ENCODE measurements around the gene SPOCK1. TPM values are rescaled to one million over a fixed set of nuclear protein-coding genes. Genes with fewer than 3 reads are reported as not detected.

The SPOCK1 gene
- total and polyA plus RNA-seq, 9 of the 15 experiments (the other 6 are each of a cell fraction or from before 2014, with no cell fraction given), result 0.01 to 0.35 (median 0.04) TPM; not detected in 6

DNA sequence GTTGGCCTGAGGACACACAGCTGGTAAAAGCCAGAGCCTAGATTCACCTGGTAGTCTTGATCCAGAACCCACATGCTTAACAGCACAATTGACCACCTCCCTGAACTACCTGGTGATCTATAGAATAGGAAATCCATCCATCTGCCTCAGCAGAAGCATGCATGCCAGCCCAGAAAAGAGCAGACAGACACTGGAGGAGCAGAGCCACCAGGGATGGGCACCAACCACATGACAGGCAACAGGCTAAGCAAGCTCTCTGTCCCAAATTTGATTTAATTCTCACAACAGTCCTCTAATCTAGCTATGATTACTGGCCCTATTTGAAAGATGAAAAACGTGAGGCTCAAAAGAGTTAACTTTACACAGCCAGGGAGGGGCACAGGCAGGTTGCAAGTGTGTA, 208.1 kb downstream of the SPOCK1 start:
- ChIA-PET POLR2A (interaction anchor here (0.6 kb wide), 1 partner anchor 168 kb away, joined by 3 read pairs; no protein-coding TSS in a partner anchor), CTCF (ENCODE audit: low intra/inter-chr PET ratio) (no interaction called here)
- DNase-seq (ENCODE audit: extremely low read depth in 1 of 4, low spot score in 3 of 4) (no peak), FAIRE-seq (no peak), ATAC-seq (no peak)
- H3K4me2 ChIP-seq (ENCODE audit: insufficient read depth, low read length), result no peak overlapping the region
- in situ Hi-C loops (cut with MboI), result no loop called here
- WGBS (ENCODE audit: insufficient coverage, low coverage, missing lambda C conversion rate), result 0% methylated on average over 1 of the region's 1 CpG
- no peaks in the 10 kb centered on the region; a peak in 2 of 5 replicates for H3K27me3 ChIP-seq (ENCODE audit: control insufficient read depth in 2 of 2, insufficient read depth in 2 of 2, low read length in 2 of 2)
- H3K9me3 ChIP-seq (replicated peaks; ENCODE audit: control insufficient read depth, insufficient read depth, low read depth, low read length), result no peaks in the 10 kb centered on the region
- H3K4me1 ChIP-seq (replicated peaks in 1 of 2; ENCODE audit: control insufficient read depth in 2 of 2, insufficient read depth in 2 of 2, low read length in 2 of 2), result no peaks in the 10 kb centered on the region
- H2AFZ ChIP-seq (ENCODE audit: low read depth, low read length), result no peak overlapping the region
- H3K9ac ChIP-seq (ENCODE audit: insufficient read depth in 1 of 2, low read depth in 2 of 2, low read length in 2 of 2), result no peak overlapping the region
- no peak overlapping the region for H3K4me3 ChIP-seq
- no peaks in the 10 kb centered on the region; the same call in 1 of the 2 replicates for H4K20me1 ChIP-seq (replicated peaks; ENCODE audit: control insufficient read depth, insufficient read depth, low read length)
- H3K27ac ChIP-seq (ENCODE audit: extremely low read depth, low read depth, low read length), result no peak overlapping the region
- H3K36me3 ChIP-seq (ENCODE audit: control insufficient read depth, insufficient read depth, low read length), result no peaks in the 10 kb centered on the region
- no peaks in the 10 kb centered on the region for H3K79me2 ChIP-seq (ENCODE audit: control insufficient read depth, insufficient read depth, low read length)
- intact Hi-C loops (cut with micrococcal nuclease), result no loop called here
- H3K9me1 ChIP-seq (ENCODE audit: control insufficient read depth, insufficient read depth, low read length), result no peaks in the 10 kb centered on the region
- BruUV-seq (replicated peaks), result no TSS peak
- TF ChIP-seq YY1 (IDR thresholded peaks at IDR 0.05; ENCODE audit: borderline replicate concordance in 1 of 3, control insufficient read depth in 1 of 3, extremely low read depth in 1 of 3, insufficient read depth in 3 of 3, insufficient read length in 1 of 3, insufficient replicate concordance in 2 of 3, low read depth in 1 of 3, low read length in 2 of 3), result no peak
- TF ChIP-seq TAF1 (IDR thresholded peaks at IDR 0.05; ENCODE audit: control insufficient read depth, extremely low read depth, insufficient read depth, low read length, severe bottlenecking), result no peak
- no peak for TF ChIP-seq ZNF780A (CRISPR knock-in tag; IDR thresholded peaks at IDR 0.05)
- TF ChIP-seq MXI1 (IDR thresholded peaks at IDR 0.05; ENCODE audit: low read depth, low read length), result no peak
- no peak for TF ChIP-seq ZNF695 (CRISPR knock-in tag; IDR thresholded peaks at IDR 0.05)
- TF ChIP-seq, protein P1, sequence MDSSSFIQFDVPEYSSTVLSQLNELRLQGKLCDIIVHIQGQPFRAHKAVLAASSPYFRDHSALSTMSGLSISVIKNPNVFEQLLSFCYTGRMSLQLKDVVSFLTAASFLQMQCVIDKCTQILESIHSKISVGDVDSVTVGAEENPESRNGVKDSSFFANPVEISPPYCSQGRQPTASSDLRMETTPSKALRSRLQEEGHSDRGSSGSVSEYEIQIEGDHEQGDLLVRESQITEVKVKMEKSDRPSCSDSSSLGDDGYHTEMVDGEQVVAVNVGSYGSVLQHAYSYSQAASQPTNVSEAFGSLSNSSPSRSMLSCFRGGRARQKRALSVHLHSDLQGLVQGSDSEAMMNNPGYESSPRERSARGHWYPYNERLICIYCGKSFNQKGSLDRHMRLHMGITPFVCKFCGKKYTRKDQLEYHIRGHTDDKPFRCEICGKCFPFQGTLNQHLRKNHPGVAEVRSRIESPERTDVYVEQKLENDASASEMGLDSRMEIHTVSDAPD (CRISPR knock-in tag; IDR thresholded peaks at IDR 0.05), result no peak
- no peak for TF ChIP-seq SNIP1 (IDR thresholded peaks at IDR 0.05; ENCODE audit: low read depth)
- TF ChIP-seq, protein P2, sequence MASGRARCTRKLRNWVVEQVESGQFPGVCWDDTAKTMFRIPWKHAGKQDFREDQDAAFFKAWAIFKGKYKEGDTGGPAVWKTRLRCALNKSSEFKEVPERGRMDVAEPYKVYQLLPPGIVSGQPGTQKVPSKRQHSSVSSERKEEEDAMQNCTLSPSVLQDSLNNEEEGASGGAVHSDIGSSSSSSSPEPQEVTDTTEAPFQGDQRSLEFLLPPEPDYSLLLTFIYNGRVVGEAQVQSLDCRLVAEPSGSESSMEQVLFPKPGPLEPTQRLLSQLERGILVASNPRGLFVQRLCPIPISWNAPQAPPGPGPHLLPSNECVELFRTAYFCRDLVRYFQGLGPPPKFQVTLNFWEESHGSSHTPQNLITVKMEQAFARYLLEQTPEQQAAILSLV (tag; IDR thresholded peaks at IDR 0.05), result no peak
- no peak for TF ChIP-seq TARDBP (IDR thresholded peaks at IDR 0.05)
- no peak for TF ChIP-seq JUND (IDR thresholded peaks at IDR 0.05; ENCODE audit: borderline replicate concordance, low read depth, low read length)
- TF ChIP-seq JUND (tag; IDR thresholded peaks at IDR 0.05; ENCODE audit: borderline replicate concordance, low read depth, low read length), result no peak
- no peak for TF ChIP-seq HMG20B (CRISPR knock-in tag; IDR thresholded peaks at IDR 0.05)
- no peak for TF ChIP-seq KAT7 (CRISPR knock-in tag; IDR thresholded peaks at IDR 0.05; ENCODE audit: borderline replicate concordance)
- TF ChIP-seq, protein P3, sequence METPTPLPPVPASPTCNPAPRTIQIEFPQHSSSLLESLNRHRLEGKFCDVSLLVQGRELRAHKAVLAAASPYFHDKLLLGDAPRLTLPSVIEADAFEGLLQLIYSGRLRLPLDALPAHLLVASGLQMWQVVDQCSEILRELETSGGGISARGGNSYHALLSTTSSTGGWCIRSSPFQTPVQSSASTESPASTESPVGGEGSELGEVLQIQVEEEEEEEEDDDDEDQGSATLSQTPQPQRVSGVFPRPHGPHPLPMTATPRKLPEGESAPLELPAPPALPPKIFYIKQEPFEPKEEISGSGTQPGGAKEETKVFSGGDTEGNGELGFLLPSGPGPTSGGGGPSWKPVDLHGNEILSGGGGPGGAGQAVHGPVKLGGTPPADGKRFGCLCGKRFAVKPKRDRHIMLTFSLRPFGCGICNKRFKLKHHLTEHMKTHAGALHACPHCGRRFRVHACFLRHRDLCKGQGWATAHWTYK (CRISPR knock-in tag; IDR thresholded peaks at IDR 0.05), result no peak
- TF ChIP-seq, protein P4, sequence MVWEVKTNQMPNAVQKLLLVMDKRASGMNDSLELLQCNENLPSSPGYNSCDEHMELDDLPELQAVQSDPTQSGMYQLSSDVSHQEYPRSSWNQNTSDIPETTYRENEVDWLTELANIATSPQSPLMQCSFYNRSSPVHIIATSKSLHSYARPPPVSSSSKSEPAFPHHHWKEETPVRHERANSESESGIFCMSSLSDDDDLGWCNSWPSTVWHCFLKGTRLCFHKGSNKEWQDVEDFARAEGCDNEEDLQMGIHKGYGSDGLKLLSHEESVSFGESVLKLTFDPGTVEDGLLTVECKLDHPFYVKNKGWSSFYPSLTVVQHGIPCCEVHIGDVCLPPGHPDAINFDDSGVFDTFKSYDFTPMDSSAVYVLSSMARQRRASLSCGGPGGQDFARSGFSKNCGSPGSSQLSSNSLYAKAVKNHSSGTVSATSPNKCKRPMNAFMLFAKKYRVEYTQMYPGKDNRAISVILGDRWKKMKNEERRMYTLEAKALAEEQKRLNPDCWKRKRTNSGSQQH (CRISPR knock-in tag; IDR thresholded peaks at IDR 0.05), result no peak
- no peak for TF ChIP-seq NFE2 (IDR thresholded peaks at IDR 0.05; ENCODE audit: low read depth)
